Activated CD4-positive, alpha-beta memory T cell treated with anti-CD3 and anti-CD28 coated beads for 36 hours (primary cell): ENCODE results near the gene NCBP1. TPM values are rescaled to one million over a fixed set of nuclear protein-coding genes. Genes with fewer than 3 reads are reported as not detected.

Experiments
- CTCF ChIA-PET: fragments of 350-600 bp; sonication (Branson Sonifier 250); formaldehyde crosslinking; loops from one replicate; lab custom pipeline; 2021; ENCODE audit warnings: antibody characterized with exemption, inconsistent platforms; lab: Charles Lee
- POLR2A ChIA-PET: fragments of 350-600 bp; sonication (Branson Sonifier 250); formaldehyde crosslinking; loops from one replicate; lab custom pipeline; 2021; ENCODE audit warnings: antibody characterized with exemption; lab: Charles Lee
- DNase-seq: peaks from one replicate; pipeline ENCODE4 v3.0.0-alpha.2; 2020
- H3K27ac Mint-ChIP-seq: one replicate; pipeline ENCODE4 v1.8.0; 2021; ENCODE audit warnings: mixed read lengths
- H3K27me3 Mint-ChIP-seq: one replicate; pipeline ENCODE4 v1.8.0; 2021; ENCODE audit warnings: mixed read lengths
- H3K36me3 Mint-ChIP-seq: one replicate; pipeline ENCODE4 v1.8.0; 2021; ENCODE audit warnings: mixed read lengths
- H3K4me1 Mint-ChIP-seq: one replicate; pipeline ENCODE4 v1.8.0; 2021; ENCODE audit warnings: low read depth, mixed read lengths
- H3K4me3 Mint-ChIP-seq: one replicate; pipeline ENCODE4 v1.8.0; 2021; ENCODE audit warnings: mild to moderate bottlenecking, mixed read lengths
- H3K9me3 Mint-ChIP-seq: one replicate; pipeline ENCODE4 v1.8.0; 2021; ENCODE audit warnings: mixed read lengths
- intact Hi-C: fragments of 100-400 bp; cut with micrococcal nuclease; formaldehyde crosslinking; loops from one replicate; pipeline ENCODE4 v1.15.1; 2023
- total RNA-seq, 2 experiments: library from RNA; stranded (reverse); gene quantifications; one replicate each; pipeline ENCODE4 v1.2.3, GENCODE V29; 2021

The NCBP1 gene
- total RNA-seq, 2 experiments from 2014 or later: 43.4 to 47.2 TPM

- ChIA-PET CTCF (interaction anchor here (1.1 kb wide), 1 partner anchor 205 kb away, joined by 3 read pairs; no protein-coding TSS in a partner anchor), POLR2A (no interaction called here)
- Mint-ChIP-seq H3K27ac (no peak overlapping the region), H3K27me3 (peaks cover 2% of the 10 kb centered on the region), H3K9me3 (peaks cover 3% of the 10 kb centered on the region), H3K4me1 (peaks cover 9% of the 10 kb centered on the region), H3K36me3 (no peaks in the 10 kb centered on the region), H3K4me3 (no peak overlapping the region)
- DNase-seq: no peak
- intact Hi-C loops: loop anchor here (10.0 kb wide), 1 partner anchor 547 kb away; no protein-coding TSS in a partner anchor
Measured at GRCh38 chr9:97717866-97718265, 84.2 kb downstream of the NCBP1 start.

GRCh38 chr9:97721396-97721795, 87.8 kb downstream of the NCBP1 start:
- Mint-ChIP-seq H3K27me3 (peaks cover 4% of the 10 kb centered on the region), H3K4me3 (no peak overlapping the region), H3K9me3 (peaks cover 3% of the 10 kb centered on the region), H3K27ac (no peak overlapping the region), H3K4me1 (no peaks in the 10 kb centered on the region), H3K36me3 (no peaks in the 10 kb centered on the region)
- ChIA-PET POLR2A (no interaction called here), CTCF (no interaction called here)
- DNase-seq: no peak
- intact Hi-C loops: no loop called here

GRCh38 chr9:97722331-97722730, 88.7 kb downstream of the NCBP1 start:
- POLR2A ChIA-PET: no interaction called here

More at GRCh38 chr9:97722331-97722730, 88.7 kb downstream of the NCBP1 start:
- CTCF ChIA-PET: no interaction called here
- Mint-ChIP-seq H3K27me3 (peaks cover 4% of the 10 kb centered on the region), H3K9me3 (peaks cover 3% of the 10 kb centered on the region), H3K36me3 (no peaks in the 10 kb centered on the region), H3K27ac (no peak overlapping the region), H3K4me3 (no peak overlapping the region), H3K4me1 (no peaks in the 10 kb centered on the region)
- intact Hi-C loops: no loop called here
- no peak for DNase-seq

Other genes with a start within 250 kb of the NCBP1 start
- 10 to 100 TPM; 12.3 to 12.5 TPM for gene TDRD7, start 221.7 kb upstream of the NCBP1 start, total RNA-seq
- 1 to 10 TPM; 1.7 to 2.5 TPM for gene TMOD1, start 132.2 kb upstream of the NCBP1 start, total RNA-seq
- 10 to 100 TPM; 10.3 to 13.4 TPM for gene TSTD2, start 453 bp upstream of the NCBP1 start, total RNA-seq
- gene XPA, start 63.5 kb downstream of the NCBP1 start, total RNA-seq: 1 to 10 TPM; 8.5 to 9.6 TPM
- gene FOXE1, start 219.4 kb downstream of the NCBP1 start, total RNA-seq: not detected